GM12878 (cell line): ENCODE results near the gene ADGRF4. TPM values are rescaled to one million over a fixed set of nuclear protein-coding genes. Genes with fewer than 3 reads are reported as not detected.

Experiments used
- ATAC-seq: fragments of 200-7000 bp; cut with Tn5 transposase; 3 replicates; pipeline ENCODE4 v1.9.1; 2020; ENCODE audit warnings: mild to moderate bottlenecking, moderate library complexity
- BruUV-seq: library from RNA; stranded (reverse); fragments of 400-500 nt; replicated peaks from 2 replicates; lab custom pipeline; 2021; lab: Mats Ljungman, UMichigan
- CTCF ChIA-PET: fragments of 300-600 bp; sonication (Branson Sonifier 250); formaldehyde crosslinking; extraction: SDS; loops from one replicate; lab custom pipeline; 2021; ENCODE audit warnings: inconsistent platforms; lab: Yijun Ruan, JAX
- POLR2A ChIA-PET: fragments of 350-600 bp; formaldehyde crosslinking; extraction: SDS; loops from one replicate; lab custom pipeline; 2021; ENCODE audit warnings: inconsistent platforms; lab: Charles Lee
- RAD21 ChIA-PET: fragments of 300-600 bp; sonication (Branson Sonifier 250); formaldehyde crosslinking; loops from one replicate; lab custom pipeline; 2023; ENCODE audit warnings: antibody characterized with exemption; ENCODE audit not compliant: unreplicated experiment; lab: Charles Lee
- SMC1A ChIA-PET: fragments of 300-600 bp; sonication (Branson Sonifier 250); formaldehyde crosslinking; loops from one replicate; lab custom pipeline; 2023; ENCODE audit not compliant: unreplicated experiment, uncharacterized antibody; lab: Charles Lee
- DNase-seq: peaks from one replicate; pipeline ENCODE4 v3.0.0-alpha.2; 2011; ENCODE audit warnings: low read depth, low spot score
- FAIRE-seq: peaks from 3 replicates; lab custom pipeline; 2011; peaks lifted over from hg19 to GRCh38; lab: Jason Lieb, UNC
- H2AFZ ChIP-seq: 2 replicates; pipeline ENCODE4 v1.6.0; 2011; ENCODE audit warnings: low read depth, low read length, control low read depth; ENCODE audit not compliant: control insufficient read depth
- H3K27ac ChIP-seq: 2 replicates; pipeline ENCODE4 v1.5.1; 2011; ENCODE audit warnings: control low read depth; ENCODE audit not compliant: control insufficient read depth, insufficient read depth
- H3K27me3 ChIP-seq, 2 experiments: replicated peaks in 1 of 2; 2 replicates each; pipeline versions ENCODE4 v1.6.0 to v1.6.1; 2011; ENCODE audit warnings: low read length in 1 of 2; ENCODE audit not compliant: control insufficient read depth in 2 of 2, insufficient read depth in 2 of 2
- H3K36me3 ChIP-seq, 2 experiments: 2 replicates each; pipeline ENCODE4 v1.5.1; 2011; ENCODE audit warnings: low read length in 1 of 2; ENCODE audit not compliant: control insufficient read depth in 2 of 2, insufficient read depth in 2 of 2
- H3K4me1 ChIP-seq: 2 replicates; pipeline ENCODE4 v1.6.1; 2011; ENCODE audit warnings: mild to moderate bottlenecking, low read length, moderate library complexity, mixed read lengths; ENCODE audit not compliant: control insufficient read depth, insufficient read depth
- H3K4me2 ChIP-seq: 2 replicates; pipeline ENCODE4 v1.6.0; 2011; ENCODE audit warnings: control low read depth; ENCODE audit not compliant: control insufficient read depth, insufficient read depth
- H3K4me3 ChIP-seq: fragments of 200-600 bp; sonication (generic); 2 replicates; pipeline ENCODE4 v1.5.1; 2016
- H3K79me2 ChIP-seq: 2 replicates; pipeline ENCODE4 v1.6.0; 2011; ENCODE audit warnings: low read length; ENCODE audit not compliant: control insufficient read depth, insufficient read depth
- H3K9ac ChIP-seq: 2 replicates; pipeline ENCODE4 v1.8.0; 2011; ENCODE audit warnings: low read length, control low read depth, mixed read lengths; ENCODE audit not compliant: control insufficient read depth, insufficient read depth
- H3K9me3 ChIP-seq: replicated peaks from 3 replicates; pipeline ENCODE4 v1.5.1; 2011; ENCODE audit warnings: mild to moderate bottlenecking, low read length; ENCODE audit not compliant: control insufficient read depth, insufficient read depth
- H4K20me1 ChIP-seq: 2 replicates; pipeline ENCODE4 v1.6.0; 2011; ENCODE audit not compliant: control insufficient read depth, insufficient read depth
- CBX5 ChIP-seq: sonication (generic); IDR thresholded peaks from 2 replicates; pipeline ENCODE4 v1.6.1; 2016; ENCODE audit warnings: low read depth, moderate library complexity, mild to moderate bottlenecking, inconsistent platforms
- CEBPB ChIP-seq, 2 experiments: fragments of 150-350 bp in 1 of 2; IDR thresholded peaks; 2 replicates each; pipeline ENCODE4 v1.6.1; 2012 to 2014; ENCODE audit warnings: low read depth in 2 of 2, low read length in 2 of 2, borderline replicate concordance in 1 of 2, inconsistent platforms in 1 of 2
- CHD2 ChIP-seq: IDR thresholded peaks from 2 replicates; pipeline ENCODE4 v1.6.1; 2011; ENCODE audit warnings: low read depth, low read length, improper control_type of control experiment, borderline replicate concordance
- CHD4 ChIP-seq: fragments of 200-600 bp; sonication (generic); IDR thresholded peaks from 2 replicates; pipeline ENCODE4 v1.6.1; 2016; ENCODE audit warnings: mild to moderate bottlenecking
- EP300 ChIP-seq, 2 experiments: fragments of 150-350 bp in 1 of 2; IDR thresholded peaks; 2 replicates each; pipeline ENCODE4 v1.6.1; 2011 to 2012; ENCODE audit warnings: low read depth in 2 of 2, low read length in 2 of 2, borderline replicate concordance in 1 of 2, improper control_type of control experiment in 1 of 2, inconsistent platforms in 1 of 2; ENCODE audit not compliant: control insufficient read depth in 1 of 2
- EZH2 ChIP-seq: IDR thresholded peaks from 2 replicates; pipeline ENCODE4 v1.6.1; 2012; ENCODE audit warnings: low read depth, mild to moderate bottlenecking, control low read depth, inconsistent platforms, low read length, borderline replicate concordance; ENCODE audit not compliant: control insufficient read depth
- HDGF ChIP-seq: fragments of 450-650 bp; IDR thresholded peaks from 2 replicates; pipeline ENCODE4 v1.6.1; 2016; ENCODE audit warnings: antibody characterized with exemption
- IRF5 ChIP-seq: fragments of 450-650 bp; IDR thresholded peaks from 2 replicates; pipeline ENCODE4 v1.6.1; 2017; ENCODE audit warnings: borderline replicate concordance
- NFXL1 ChIP-seq: fragments of 450-650 bp; IDR thresholded peaks from 2 replicates; pipeline ENCODE4 v1.6.1; 2017; ENCODE audit warnings: antibody characterized with exemption, mild to moderate bottlenecking, borderline replicate concordance
- RCOR1 ChIP-seq: conservative IDR thresholded peaks from 2 replicates; pipeline ENCODE4 v1.6.1; 2012; ENCODE audit warnings: low read depth, low read length, improper control_type of control experiment
- RFX5 ChIP-seq: IDR thresholded peaks from 2 replicates; pipeline ENCODE4 v1.6.1; 2011; ENCODE audit warnings: low read depth, low read length, improper control_type of control experiment
- STAT3 ChIP-seq: IDR thresholded peaks from 2 replicates; pipeline ENCODE4 v1.6.1; 2011; ENCODE audit warnings: low read depth, low read length, improper control_type of control experiment
- ZBTB40 ChIP-seq: fragments of 450-650 bp; IDR thresholded peaks from 2 replicates; pipeline ENCODE4 v1.6.1; 2016; ENCODE audit warnings: mild to moderate bottlenecking, moderate library complexity, borderline replicate concordance
- ZNF622 ChIP-seq: fragments of 450-650 bp; IDR thresholded peaks from 2 replicates; pipeline ENCODE4 v1.6.1; 2017; ENCODE audit warnings: mild to moderate bottlenecking, inconsistent platforms
- ZSCAN29 ChIP-seq: fragments of 450-650 bp; IDR thresholded peaks from 2 replicates; pipeline ENCODE4 v1.6.1; 2017; ENCODE audit warnings: mild to moderate bottlenecking, moderate library complexity
- WGBS: methylation state at CpG from one replicate; pipeline ENCODE4 v1.1.6; 2016; ENCODE audit warnings: low lambda C conversion rate; ENCODE audit not compliant: insufficient replicate concordance, insufficient coverage; ENCODE audit errors: missing lambda C conversion rate; 5-methylcytosine and 5-hydroxymethylcytosine counted together
- in situ Hi-C: fragments of 300-500 bp; cut with MboI; formaldehyde crosslinking; loops from 9 replicates; pipeline ENCODE4 v1.14.3; 2018; ENCODE audit warnings: mixed read lengths
- intact Hi-C: fragments of 100-400 bp; cut with micrococcal nuclease; formaldehyde crosslinking; loops from one replicate; pipeline ENCODE4 v1.14.2; 2022; ENCODE audit not compliant: unreplicated experiment
- polyA plus RNA-seq, 11 experiments: library from polyadenylated mRNA; depleted of rRNA in 4 of 11; unstranded in 6 of 11; stranded (reverse) in 5 of 11; fragments of >200 nt; fragmentation: Nextera tagmentation in 4 of 11; fragmentation: Illumina TruSeq in 1 of 11; extraction: Ambion mirVana in 4 of 11; extraction: Trizol in 1 of 11; gene quantifications; 1 replicate in 1 of 11; 2 replicates in 10 of 11; pipeline versions ENCODE4 v1.2.1 to v1.2.3, GENCODE V29; 2011 to 2016; ENCODE audit warnings: inconsistent platforms in 2 of 11, missing spikeins in 2 of 11, low read depth in 1 of 11
- total RNA-seq, 4 experiments: library from RNA; depleted of rRNA in 3 of 4; stranded (reverse); fragments of >200 nt in 3 of 4; fragmentation: Illumina TruSeq in 1 of 4; extraction: Trizol in 1 of 4; gene quantifications; 2 replicates each; pipeline versions ENCODE4 v1.2.1 to v1.2.3, GENCODE V29; 2013 to 2021

Gene ADGRF4
- total and polyA plus RNA-seq, 10 of the 15 experiments (the other 5 are each of a cell fraction or from before 2014, with no cell fraction given): 0.04 to 0.12 (median 0.06) TPM; not detected in 5

GRCh38 chr6:47724300-47724699, 25.9 kb downstream of the ADGRF4 start (continued):
- no peak for TF ChIP-seq IRF5
- TF ChIP-seq ZSCAN29: no peak
- TF ChIP-seq CHD4: no peak
- TF ChIP-seq RCOR1: no peak
- no peak for TF ChIP-seq EP300 (IDR thresholded peaks at IDR 0.05; ENCODE audit: borderline replicate concordance in 1 of 2, control insufficient read depth in 1 of 2, low read depth in 2 of 2, low read length in 2 of 2)
- no peak for TF ChIP-seq STAT3
- no peak for TF ChIP-seq CHD2
- no peak for TF ChIP-seq NFXL1

- no TSS peak for BruUV-seq
- RAD21 ChIA-PET: interaction anchor here (0.9 kb wide), 1 partner anchor 100 kb away, joined by 3 read pairs; no protein-coding TSS in a partner anchor
- intact Hi-C loops: no loop called here
- Histone ChIP-seq H3K4me3 (no peak overlapping the region), H3K36me3 (no peaks in the 10 kb centered on the region), H3K4me2 (no peak overlapping the region), H3K79me2 (no peaks in the 10 kb centered on the region), H3K27me3 (no peaks in the 10 kb centered on the region), H2AFZ (no peak overlapping the region), H4K20me1 (no peaks in the 10 kb centered on the region), H3K27ac (no peak overlapping the region), H3K9ac (no peak overlapping the region), H3K9me3 (peaks cover 3% of the 10 kb centered on the region; the same call in 2 of the 3 replicates), H3K4me1 (peaks cover 5% of the 10 kb centered on the region; the same call in 1 of the 2 replicates)
- CTCF ChIA-PET: interaction anchor here (0.6 to 2.7 kb wide), 6 partner anchors 14 to 96 kb away, joined by 3 to 12 read pairs (median 4); no protein-coding TSS in a partner anchor
- in situ Hi-C loops: no loop called here
- FAIRE-seq (no peak), ATAC-seq (no peak), DNase-seq (no peak)
- 0% methylated on average over 2 of the region's 2 CpGs for WGBS
- SMC1A ChIA-PET: interaction anchor here (2.6 kb wide), 1 partner anchor 96 kb away, joined by 9 read pairs; no protein-coding TSS in a partner anchor
- POLR2A ChIA-PET: no interaction called here
- TF ChIP-seq CEBPB (IDR thresholded peaks at IDR 0.05; ENCODE audit: borderline replicate concordance in 1 of 2, low read depth in 2 of 2, low read length in 2 of 2) (no peak), RFX5 (no peak), HDGF (no peak), CBX5 (no peak), ZBTB40 (no peak), EZH2 (no peak), ZNF622 (no peak)
Observed at GRCh38 chr6:47727391-47727790, 29.0 kb downstream of the ADGRF4 start.
